HEK293T (cell line): ENCODE results near the gene IRF7.
A peak's percentile ranks its signal among the peaks of the same experiment; 100 is the strongest.

Source experiments
- CTCF ChIA-PET: fragments of 350-600 bp; formaldehyde crosslinking; extraction: SDS; loops from one replicate; lab custom pipeline; 2021; ENCODE audit warnings: antibody characterized with exemption, inconsistent platforms; lab: Yijun Ruan, JAX
- POLR2A ChIA-PET: fragments of 350-600 bp; formaldehyde crosslinking; extraction: SDS; loops from one replicate; lab custom pipeline; 2020; ENCODE audit warnings: antibody characterized with exemption, inconsistent platforms; lab: Yijun Ruan, JAX
- DNase-seq: peaks from one replicate; pipeline ENCODE4 v3.0.0; 2012; ENCODE audit warnings: mixed read lengths; ENCODE audit errors: extremely low spot score
- ARNT ChIP-seq: fragments of 450-650 bp; IDR thresholded peaks from 2 replicates; pipeline ENCODE4 v1.6.1; 2017; ENCODE audit warnings: mild to moderate bottlenecking
- BHLHE40 ChIP-seq: fragments of 450-650 bp; IDR thresholded peaks from 2 replicates; pipeline ENCODE4 v1.6.1; 2016; ENCODE audit warnings: mild to moderate bottlenecking, moderate library complexity, borderline replicate concordance
- CTBP1 ChIP-seq: fragments of 450-650 bp; IDR thresholded peaks from 2 replicates; pipeline ENCODE4 v1.6.1; 2016; ENCODE audit warnings: borderline replicate concordance
- ELF4 ChIP-seq: fragments of 450-650 bp; IDR thresholded peaks from 2 replicates; pipeline ENCODE4 v1.6.1; 2017; ENCODE audit warnings: antibody characterized with exemption
- FOXA1 ChIP-seq: fragments of 450-650 bp; IDR thresholded peaks from 2 replicates; pipeline ENCODE4 v1.6.1; 2016; ENCODE audit warnings: mild to moderate bottlenecking
- FOXK2 ChIP-seq: fragments of 450-650 bp; IDR thresholded peaks from 2 replicates; pipeline ENCODE4 v1.6.1; 2016; ENCODE audit warnings: mild to moderate bottlenecking
- FOXM1 ChIP-seq: fragments of 450-650 bp; IDR thresholded peaks from 2 replicates; pipeline ENCODE4 v1.6.1; 2017; ENCODE audit warnings: mild to moderate bottlenecking, borderline replicate concordance
- HDGF ChIP-seq: fragments of 450-650 bp; IDR thresholded peaks from 2 replicates; pipeline ENCODE4 v1.6.1; 2017; ENCODE audit warnings: antibody characterized with exemption, borderline replicate concordance
- L3MBTL2 ChIP-seq: fragments of 450-650 bp; conservative IDR thresholded peaks from 2 replicates; pipeline ENCODE4 v1.6.1; 2016; ENCODE audit warnings: mild to moderate bottlenecking
- LEF1 ChIP-seq: fragments of 450-650 bp; IDR thresholded peaks from 2 replicates; pipeline ENCODE4 v1.6.1; 2017; ENCODE audit warnings: mild to moderate bottlenecking, borderline replicate concordance
- NFRKB ChIP-seq: fragments of 450-650 bp; IDR thresholded peaks from 2 replicates; pipeline ENCODE4 v1.6.1; 2016; ENCODE audit warnings: mild to moderate bottlenecking, moderate library complexity
- PKNOX1 ChIP-seq: fragments of 450-650 bp; IDR thresholded peaks from 2 replicates; pipeline ENCODE4 v1.6.1; 2016
- SP1 ChIP-seq: fragments of 450-650 bp; IDR thresholded peaks from 2 replicates; pipeline ENCODE4 v1.6.1; 2017
- SUZ12 ChIP-seq: fragments of 450-650 bp; IDR thresholded peaks from 2 replicates; pipeline ENCODE4 v1.6.1; 2016; ENCODE audit warnings: mild to moderate bottlenecking
- TARDBP ChIP-seq: fragments of 450-650 bp; IDR thresholded peaks from 2 replicates; pipeline ENCODE4 v1.6.1; 2016
- ZNF384 ChIP-seq: fragments of 450-650 bp; IDR thresholded peaks from 2 replicates; pipeline ENCODE4 v1.6.1; 2016

The IRF7 gene

GRCh38 chr11:573146-573759, 42.5 kb downstream of the IRF7 start:
- ChIA-PET CTCF (no interaction called here), POLR2A (no interaction called here)
- no peak for TF ChIP-seq ELF4
- no peak for TF ChIP-seq TARDBP
- TF ChIP-seq FOXA1 = no peak
- no peak for TF ChIP-seq ARNT
- TF ChIP-seq SP1 = no peak
- no peak for TF ChIP-seq CTBP1
- TF ChIP-seq LEF1 = no peak
- TF ChIP-seq NFRKB = no peak
- DNase-seq = no peak

- ChIA-PET CTCF (no interaction called here), POLR2A (no interaction called here)
- DNase-seq = no peak
- no peak for TF ChIP-seq BHLHE40
- no peak for TF ChIP-seq L3MBTL2
- no peak for TF ChIP-seq ELF4
- TF ChIP-seq CTBP1 = no peak
- no peak for TF ChIP-seq SP1
- no peak for TF ChIP-seq SUZ12
- TF ChIP-seq NFRKB = no peak
- TF ChIP-seq LEF1 = no peak
- TF ChIP-seq HDGF = no peak
- TF ChIP-seq ARNT = no peak
Measured at GRCh38 chr11:571802-572185, 44.0 kb downstream of the IRF7 start.

- ChIA-PET CTCF (no interaction called here), POLR2A (interaction anchor here (1.0 to 1.8 kb wide), 2 partner anchors 12 to 33 kb away, joined by 3 read pairs; no protein-coding TSS in a partner anchor)
- DNase-seq = no peak
- TF ChIP-seq ZNF384 (no peak), L3MBTL2 (no peak), HDGF (no peak)
Measured at GRCh38 chr11:569158-569885, 46.4 kb downstream of the IRF7 start.

GRCh38 chr11:568306-569157, 47.2 kb downstream of the IRF7 start:
- DNase-seq = peak; percentile 94
- POLR2A ChIA-PET = interaction anchor here (0.8 to 1.8 kb wide), 5 partner anchors 9 to 34 kb away, joined by 3 to 5 read pairs (median 3); no protein-coding TSS in a partner anchor
- CTCF ChIA-PET = no interaction called here
- TF ChIP-seq ARNT (peak; percentile 73), FOXK2 (no peak), CTBP1 (no peak), FOXM1 (peak; percentile 69), NFRKB (no peak), BHLHE40 (no peak)

- TF ChIP-seq NFRKB = no peak
- TF ChIP-seq CTBP1 = no peak
- no peak for TF ChIP-seq FOXK2
- TF ChIP-seq ARNT = no peak
- no peak for TF ChIP-seq HDGF
- TF ChIP-seq LEF1 = no peak
- TF ChIP-seq ELF4 = no peak
- no peak for TF ChIP-seq L3MBTL2
- TF ChIP-seq FOXM1 = no peak
- TF ChIP-seq BHLHE40 = no peak
- TF ChIP-seq FOXA1 = no peak
- no peak for TF ChIP-seq PKNOX1
- no peak for TF ChIP-seq ZNF384
- TF ChIP-seq SP1 = no peak
- no peak for TF ChIP-seq SUZ12
- ChIA-PET CTCF (no interaction called here), POLR2A (interaction anchor here (0.5 to 1.8 kb wide), 5 partner anchors 8 to 179 kb away, joined by 3 to 5 read pairs (median 3); no protein-coding TSS in a partner anchor)
- no peak for DNase-seq
Measured at GRCh38 chr11:567629-568292, 48.0 kb downstream of the IRF7 start.

- DNase-seq = no peak
- CTCF ChIA-PET = no interaction called here
- no peak for TF ChIP-seq SUZ12
- no peak for TF ChIP-seq ELF4
- no peak for TF ChIP-seq HDGF
- no peak for TF ChIP-seq PKNOX1
- TF ChIP-seq LEF1 = no peak
- TF ChIP-seq FOXM1 = no peak
- no peak for TF ChIP-seq CTBP1
- POLR2A ChIA-PET = interaction anchor here (0.5 to 3.4 kb wide), 3 partner anchors 9 to 179 kb away, joined by 3 to 17 read pairs (median 3); partner anchors contain the start of gene PHRF1
Measured at GRCh38 chr11:567011-567628, 48.6 kb downstream of the IRF7 start.
